ENCODE data around the gene STARD13. TPM values are rescaled to one million over a fixed set of nuclear protein-coding genes. Genes with fewer than 3 reads are reported as not detected.

The STARD13 gene
- total RNA-seq, 2 donors from 2014 or later, result 28.7 to 32.9 TPM

DNA sequence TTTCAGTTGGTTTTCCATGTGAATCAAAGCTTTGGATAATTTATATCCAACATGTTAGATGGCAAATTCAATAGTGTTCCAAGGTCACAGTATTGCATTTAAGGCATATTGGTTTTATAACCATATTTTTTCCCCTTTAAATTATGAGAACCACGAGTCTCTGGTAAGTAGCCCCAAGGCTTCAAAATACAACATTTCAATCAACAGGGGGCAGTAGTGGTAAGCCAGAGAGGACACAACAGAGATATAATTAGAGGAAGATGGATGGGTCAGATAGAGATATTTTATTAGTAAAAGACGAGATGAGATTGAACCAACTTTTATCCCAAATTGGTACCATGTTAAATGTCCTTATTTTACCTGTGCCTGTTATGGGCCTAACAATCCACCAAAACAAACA is 216.2 kb downstream of the STARD13 start:
- ATAC-seq (no peak), DNase-seq (no peak)
- intact Hi-C loops (cut with DNase I, micrococcal nuclease), result no loop called here

DNA sequence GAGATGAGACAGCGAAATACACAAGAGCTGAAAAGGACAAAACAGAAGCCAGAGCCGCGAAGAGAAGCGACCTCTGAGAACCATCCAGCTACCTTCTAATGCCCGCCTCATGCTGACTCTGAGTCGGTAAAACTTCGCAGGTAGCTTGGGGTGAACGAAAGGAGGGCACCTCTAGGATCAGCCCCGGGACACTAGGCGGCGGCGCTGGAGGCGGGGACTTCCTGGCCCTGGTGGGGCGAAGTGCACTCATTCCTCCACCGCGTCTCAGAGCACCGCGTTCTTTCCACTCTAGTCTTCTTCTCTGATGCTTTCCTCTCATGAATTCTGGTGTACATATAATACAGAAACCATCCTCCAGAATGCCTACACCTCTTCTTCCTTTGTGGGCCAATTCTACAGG is 219.2 kb downstream of the STARD13 start:
- intact Hi-C loops (cut with DNase I, micrococcal nuclease), result no loop called here
- DNase-seq (no peak), ATAC-seq (no peak)

DNA sequence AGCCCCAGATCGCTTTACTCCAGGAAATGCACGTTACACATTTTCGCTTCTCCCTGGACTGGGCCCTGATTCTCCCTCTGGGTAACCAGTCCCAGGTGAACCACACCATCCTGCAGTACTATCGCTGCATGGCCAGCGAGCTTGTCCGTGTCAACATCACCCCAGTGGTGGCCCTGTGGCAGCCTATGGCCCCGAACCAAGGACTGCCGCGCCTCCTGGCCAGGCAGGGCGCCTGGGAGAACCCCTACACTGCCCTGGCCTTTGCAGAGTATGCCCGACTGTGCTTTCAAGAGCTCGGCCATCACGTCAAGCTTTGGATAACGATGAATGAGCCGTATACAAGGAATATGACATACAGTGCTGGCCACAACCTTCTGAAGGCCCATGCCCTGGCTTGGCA is 224.7 kb downstream of the STARD13 start:
- no peak for DNase-seq
- intact Hi-C loops (cut with DNase I, micrococcal nuclease), result no loop called here
- no peak for ATAC-seq

DNA sequence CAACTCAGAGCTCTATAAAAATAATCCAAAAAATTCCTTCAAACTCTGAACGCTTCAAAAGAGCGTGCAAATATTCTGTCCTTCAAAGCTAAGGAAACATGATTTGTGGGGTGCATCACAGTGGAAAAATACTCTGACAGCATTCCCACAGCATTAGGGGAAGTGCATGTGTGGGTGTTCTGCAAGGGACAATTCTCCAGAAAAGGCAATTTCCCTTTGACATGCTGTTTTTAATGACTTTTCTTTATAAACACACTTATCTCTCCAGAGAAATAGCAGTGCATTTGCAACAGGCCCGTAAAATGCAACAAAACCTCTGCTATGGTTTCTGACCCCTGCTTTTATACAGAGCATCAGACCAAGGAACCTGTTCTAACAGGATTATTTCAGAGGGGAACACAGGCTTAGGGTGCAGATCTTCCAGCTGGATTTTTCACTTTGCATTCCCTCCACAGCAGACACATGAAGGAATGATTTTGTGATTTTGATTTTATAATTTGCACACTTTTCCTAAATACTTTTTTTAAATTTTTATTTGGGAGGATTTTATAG is 226.7 kb downstream of the STARD13 start:
- intact Hi-C loops (cut with DNase I, micrococcal nuclease), result no loop called here
- DNase-seq, result no peak
- ATAC-seq, result no peak

DNA sequence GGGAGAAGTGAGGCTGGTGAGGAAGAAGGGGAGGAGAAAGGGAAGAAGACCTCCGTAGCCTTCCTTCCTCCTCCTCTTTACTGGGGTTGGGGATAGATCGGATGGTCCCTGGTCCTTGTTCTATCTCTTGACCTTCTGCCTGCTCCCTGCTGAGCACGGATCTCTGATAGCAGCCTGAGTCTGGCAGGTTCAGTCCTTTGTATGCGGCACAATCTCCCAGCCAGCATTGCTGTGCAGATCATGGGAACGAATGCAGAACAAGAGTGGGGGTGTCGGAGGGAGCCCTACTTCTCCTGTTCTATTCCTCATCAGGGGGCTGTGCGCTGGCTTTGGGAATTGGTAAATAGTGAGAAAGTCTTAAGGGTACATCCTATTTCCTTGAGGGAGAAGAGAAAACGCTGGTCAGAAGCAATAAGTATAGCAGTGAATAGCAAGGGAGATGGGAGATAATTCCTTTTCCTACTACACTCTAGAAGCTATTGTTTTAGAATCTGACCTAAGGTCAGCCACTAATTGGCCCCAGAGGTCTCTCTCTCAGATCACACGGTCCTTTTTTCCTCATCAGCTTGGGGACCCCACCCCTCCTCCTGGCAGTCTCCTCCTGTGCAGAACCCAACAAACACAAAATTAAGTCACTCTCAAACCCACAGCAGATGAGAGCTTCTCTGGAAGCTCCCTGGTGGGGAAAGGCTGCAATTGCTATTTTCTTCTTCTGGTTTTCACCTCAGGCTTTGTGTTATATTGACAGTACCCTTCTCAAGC is 228.4 kb downstream of the STARD13 start:
- intact Hi-C loops (cut with DNase I, micrococcal nuclease), result no loop called here
- ATAC-seq, result no peak
- DNase-seq, result no peak

DNA sequence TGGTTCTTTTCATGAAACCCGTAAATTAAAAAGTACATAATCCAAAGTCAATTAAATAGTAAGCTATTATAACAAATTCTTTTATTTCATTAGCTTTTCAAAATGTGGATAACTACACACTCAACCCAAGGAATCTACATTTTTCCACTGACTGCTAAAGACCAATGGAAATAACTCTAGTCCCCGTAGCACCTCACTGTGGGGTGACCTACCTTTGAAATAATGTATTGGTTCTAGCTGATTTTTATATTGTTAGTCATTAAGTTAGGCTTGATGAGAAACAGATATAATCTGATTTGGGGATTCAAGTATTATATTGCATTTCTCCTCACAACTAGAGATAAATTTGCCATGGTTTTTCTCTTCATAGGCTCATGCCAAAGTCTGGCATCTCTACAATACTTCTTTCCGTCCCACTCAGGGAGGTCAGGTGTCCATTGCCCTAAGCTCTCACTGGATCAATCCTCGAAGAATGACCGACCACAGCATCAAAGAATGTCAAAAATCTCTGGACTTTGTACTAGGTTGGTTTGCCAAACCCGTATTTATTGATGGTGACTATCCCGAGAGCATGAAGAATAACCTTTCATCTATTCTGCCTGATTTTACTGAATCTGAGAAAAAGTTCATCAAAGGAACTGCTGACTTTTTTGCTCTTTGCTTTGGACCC is 232.0 kb downstream of the STARD13 start:
- intact Hi-C loops (cut with DNase I, micrococcal nuclease), result no loop called here
- DNase-seq (no peak), ATAC-seq (no peak)

All from left colon (tissue), 2 donors.